ENCODE results near the gene SCMH1. TPM values are rescaled to one million over a fixed set of nuclear protein-coding genes. Genes with fewer than 3 reads are reported as not detected.

Gene SCMH1
- total RNA-seq (ENCODE audit: unreplicated experiment) = 51.3 TPM
- long read RNA-seq, partial matches to known transcripts = 3 of 9 reads
- long read RNA-seq, other reads (novel, unspliced or antisense) = 5 of 9 reads

- H3K4me1 Mint-ChIP-seq (ENCODE audit: unreplicated experiment) = peaks cover 33% of the 10 kb centered on the region
- TF ChIP-seq, protein P1, sequence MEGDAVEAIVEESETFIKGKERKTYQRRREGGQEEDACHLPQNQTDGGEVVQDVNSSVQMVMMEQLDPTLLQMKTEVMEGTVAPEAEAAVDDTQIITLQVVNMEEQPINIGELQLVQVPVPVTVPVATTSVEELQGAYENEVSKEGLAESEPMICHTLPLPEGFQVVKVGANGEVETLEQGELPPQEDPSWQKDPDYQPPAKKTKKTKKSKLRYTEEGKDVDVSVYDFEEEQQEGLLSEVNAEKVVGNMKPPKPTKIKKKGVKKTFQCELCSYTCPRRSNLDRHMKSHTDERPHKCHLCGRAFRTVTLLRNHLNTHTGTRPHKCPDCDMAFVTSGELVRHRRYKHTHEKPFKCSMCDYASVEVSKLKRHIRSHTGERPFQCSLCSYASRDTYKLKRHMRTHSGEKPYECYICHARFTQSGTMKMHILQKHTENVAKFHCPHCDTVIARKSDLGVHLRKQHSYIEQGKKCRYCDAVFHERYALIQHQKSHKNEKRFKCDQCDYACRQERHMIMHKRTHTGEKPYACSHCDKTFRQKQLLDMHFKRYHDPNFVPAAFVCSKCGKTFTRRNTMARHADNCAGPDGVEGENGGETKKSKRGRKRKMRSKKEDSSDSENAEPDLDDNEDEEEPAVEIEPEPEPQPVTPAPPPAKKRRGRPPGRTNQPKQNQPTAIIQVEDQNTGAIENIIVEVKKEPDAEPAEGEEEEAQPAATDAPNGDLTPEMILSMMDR (IDR thresholded peaks at IDR 0.05; ENCODE audit: unreplicated experiment) = no peak
Observed at GRCh38 chr1:41241749-41242341, at the start of gene SCMH1. Gene SCMH1 (minus strand): TSS chr1:41242306. CDS start chr1:41186133, 56,173 bp downstream.

DNA sequence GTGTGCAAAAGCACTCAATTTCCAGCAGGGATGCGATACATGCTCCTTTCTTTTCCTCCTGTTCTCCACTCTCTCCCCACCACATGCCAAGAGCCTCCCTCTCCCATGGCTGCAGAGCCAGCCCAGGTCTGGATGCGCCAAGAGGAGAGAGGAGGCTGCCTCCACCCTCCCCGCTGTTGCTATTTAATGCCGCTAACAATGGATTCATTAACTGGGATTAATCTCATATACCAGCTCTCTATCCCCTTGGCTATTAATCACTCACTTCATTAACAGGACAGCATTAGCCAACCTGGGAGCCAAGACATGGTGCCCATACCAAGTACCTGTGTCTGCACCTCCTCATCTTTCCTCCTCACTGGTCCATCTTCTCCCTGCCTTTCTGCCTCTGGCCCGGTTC, 49.1 kb upstream of the SCMH1 start:
- Mint-ChIP-seq H3K27me3 (ENCODE audit: unreplicated experiment) (no peaks in the 10 kb centered on the region), H3K27ac (ENCODE audit: unreplicated experiment) (no peak overlapping the region), H3K36me3 (ENCODE audit: low read depth, unreplicated experiment) (no peaks in the 10 kb centered on the region), H3K4me1 (ENCODE audit: unreplicated experiment) (no peaks in the 10 kb centered on the region), H3K4me3 (ENCODE audit: unreplicated experiment) (no peak overlapping the region), H3K9me3 (ENCODE audit: unreplicated experiment) (no peaks in the 10 kb centered on the region)
- TF ChIP-seq, protein P1 (IDR thresholded peaks at IDR 0.05; ENCODE audit: unreplicated experiment) = no peak
- no peak for DNase-seq (ENCODE audit: low spot score)

More at GRCh38 chr1:41241749-41242341, at the start of gene SCMH1:
- H3K4me3 Mint-ChIP-seq (ENCODE audit: unreplicated experiment) = peak within 1 kb of the TSS; percentile 95
- no peaks in the 10 kb centered on the region for H3K9me3 Mint-ChIP-seq (ENCODE audit: unreplicated experiment)
- DNase-seq (ENCODE audit: low spot score) = peak; percentile 62
- H3K27ac Mint-ChIP-seq (ENCODE audit: unreplicated experiment) = peak within 1 kb of the TSS; percentile 79
- H3K27me3 Mint-ChIP-seq (ENCODE audit: unreplicated experiment) = peaks cover 5% of the 10 kb centered on the region
- H3K36me3 Mint-ChIP-seq (ENCODE audit: low read depth, unreplicated experiment) = peaks cover 5% of the 10 kb centered on the region

DNA sequence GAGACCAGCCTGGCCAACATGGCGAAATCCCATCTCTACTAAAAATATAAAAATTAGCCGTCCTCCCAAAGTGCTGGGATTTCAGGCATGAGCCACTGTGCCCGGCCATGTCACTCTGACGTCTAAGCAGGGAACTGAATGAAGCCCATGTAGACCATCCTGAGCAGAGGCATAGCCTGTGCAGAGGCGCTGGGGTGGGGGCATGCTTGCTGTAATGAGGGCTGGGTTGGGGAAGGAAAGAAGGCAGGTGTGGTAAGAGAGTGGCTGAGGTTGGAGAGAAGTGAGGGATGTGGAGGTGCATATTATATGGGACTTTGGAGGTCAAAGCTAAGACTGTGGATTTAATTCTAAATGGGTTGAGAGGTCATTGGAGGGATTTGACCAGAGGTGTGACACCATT, 47.1 kb upstream of the SCMH1 start:
- no peak overlapping the region for H3K27ac Mint-ChIP-seq (ENCODE audit: unreplicated experiment)
- TF ChIP-seq, protein P1 (IDR thresholded peaks at IDR 0.05; ENCODE audit: unreplicated experiment) = no peak
- H3K27me3 Mint-ChIP-seq (ENCODE audit: unreplicated experiment) = no peaks in the 10 kb centered on the region
- H3K4me3 Mint-ChIP-seq (ENCODE audit: unreplicated experiment) = no peak overlapping the region
- no peaks in the 10 kb centered on the region for H3K36me3 Mint-ChIP-seq (ENCODE audit: low read depth, unreplicated experiment)
- peaks cover 8% of the 10 kb centered on the region for H3K4me1 Mint-ChIP-seq (ENCODE audit: unreplicated experiment)
- no peaks in the 10 kb centered on the region for H3K9me3 Mint-ChIP-seq (ENCODE audit: unreplicated experiment)
- no peak for DNase-seq (ENCODE audit: low spot score)

DNA sequence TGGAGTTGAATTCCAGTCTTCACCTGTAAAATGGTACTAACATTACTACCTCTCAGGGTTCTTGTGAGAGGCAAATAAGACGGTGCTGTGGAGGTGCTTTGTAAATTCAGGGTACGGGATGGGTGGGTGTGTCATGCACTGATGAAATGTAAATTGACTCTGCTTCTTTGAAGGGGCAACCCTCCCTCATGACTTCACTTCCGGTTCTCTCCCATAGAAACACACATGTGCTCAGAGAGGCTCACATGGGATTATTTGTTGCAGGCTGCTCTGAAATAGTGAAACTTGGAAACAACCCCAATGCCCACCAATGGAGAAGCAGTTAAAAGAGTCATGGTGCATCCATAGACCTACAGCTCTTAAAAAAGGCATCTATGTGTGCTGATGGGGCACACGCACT, 44.9 kb upstream of the SCMH1 start:
- Mint-ChIP-seq H3K27me3 (ENCODE audit: unreplicated experiment) (no peaks in the 10 kb centered on the region), H3K27ac (ENCODE audit: unreplicated experiment) (no peak overlapping the region), H3K36me3 (ENCODE audit: low read depth, unreplicated experiment) (no peaks in the 10 kb centered on the region), H3K4me3 (ENCODE audit: unreplicated experiment) (no peak overlapping the region), H3K9me3 (ENCODE audit: unreplicated experiment) (no peaks in the 10 kb centered on the region), H3K4me1 (ENCODE audit: unreplicated experiment) (peaks cover 8% of the 10 kb centered on the region)
- TF ChIP-seq, protein P1 (IDR thresholded peaks at IDR 0.05; ENCODE audit: unreplicated experiment) = no peak
- no peak for DNase-seq (ENCODE audit: low spot score)

DNA sequence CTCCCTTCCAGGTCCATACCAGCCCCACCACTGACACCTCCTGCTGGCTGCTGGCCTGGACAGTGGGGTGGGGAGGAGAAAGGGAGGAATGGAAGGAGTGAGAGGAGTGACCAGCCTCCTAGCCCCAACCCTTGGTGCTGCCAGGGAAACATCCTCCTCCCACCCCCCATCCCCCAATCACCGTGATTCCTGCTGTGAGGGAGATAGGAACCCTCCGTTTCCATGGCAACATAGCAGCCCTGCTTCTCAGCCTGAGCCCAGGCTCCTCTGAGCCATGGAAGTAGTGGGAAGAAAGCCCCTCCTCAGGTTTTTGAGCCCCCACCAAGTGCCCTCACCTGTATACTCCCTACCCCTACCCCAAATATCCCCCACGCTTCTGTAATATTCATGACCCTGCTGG, 44.4 kb upstream of the SCMH1 start:
- TF ChIP-seq, protein P1 (IDR thresholded peaks at IDR 0.05; ENCODE audit: unreplicated experiment) = no peak
- Mint-ChIP-seq H3K27me3 (ENCODE audit: unreplicated experiment) (no peaks in the 10 kb centered on the region), H3K4me3 (ENCODE audit: unreplicated experiment) (no peak overlapping the region), H3K36me3 (ENCODE audit: low read depth, unreplicated experiment) (no peaks in the 10 kb centered on the region), H3K27ac (ENCODE audit: unreplicated experiment) (no peak overlapping the region), H3K4me1 (ENCODE audit: unreplicated experiment) (peaks cover 8% of the 10 kb centered on the region), H3K9me3 (ENCODE audit: unreplicated experiment) (no peaks in the 10 kb centered on the region)
- no peak for DNase-seq (ENCODE audit: low spot score)

All from endothelial cell (in vitro differentiated cells).